Cardiac septum (tissue), 1 donor: Measurements from ENCODE around the gene UNC119B. TPM values are rescaled to one million over a fixed set of nuclear protein-coding genes. Genes with fewer than 3 reads are reported as not detected.
A peak's percentile ranks its signal among the peaks of the same experiment; 100 is the strongest.

ENCODE experiments used
- DNase-seq: peaks from one replicate; pipeline ENCODE4 v3.0.0-alpha.2; 2020; ENCODE audit warnings: low spot score
- intact Hi-C: fragments of 100-400 bp; cut with DNase I; formaldehyde crosslinking; loops from one replicate; pipeline ENCODE4 v1.14.0; 2022
- total RNA-seq: library from RNA; stranded (reverse); fragmentation: NEBNext Ultra II Directional; extraction: Animal tissue kit (Norgen Biotek cat#: 25700); gene quantifications from one replicate; pipeline ENCODE4 v1.2.1, GENCODE V29; 2021
- donor health status: DM: no; HTN: no; CAD: no.

UNC119B gene
- total RNA-seq, 1 donor from 2014 or later, result 10.9 TPM

DNA sequence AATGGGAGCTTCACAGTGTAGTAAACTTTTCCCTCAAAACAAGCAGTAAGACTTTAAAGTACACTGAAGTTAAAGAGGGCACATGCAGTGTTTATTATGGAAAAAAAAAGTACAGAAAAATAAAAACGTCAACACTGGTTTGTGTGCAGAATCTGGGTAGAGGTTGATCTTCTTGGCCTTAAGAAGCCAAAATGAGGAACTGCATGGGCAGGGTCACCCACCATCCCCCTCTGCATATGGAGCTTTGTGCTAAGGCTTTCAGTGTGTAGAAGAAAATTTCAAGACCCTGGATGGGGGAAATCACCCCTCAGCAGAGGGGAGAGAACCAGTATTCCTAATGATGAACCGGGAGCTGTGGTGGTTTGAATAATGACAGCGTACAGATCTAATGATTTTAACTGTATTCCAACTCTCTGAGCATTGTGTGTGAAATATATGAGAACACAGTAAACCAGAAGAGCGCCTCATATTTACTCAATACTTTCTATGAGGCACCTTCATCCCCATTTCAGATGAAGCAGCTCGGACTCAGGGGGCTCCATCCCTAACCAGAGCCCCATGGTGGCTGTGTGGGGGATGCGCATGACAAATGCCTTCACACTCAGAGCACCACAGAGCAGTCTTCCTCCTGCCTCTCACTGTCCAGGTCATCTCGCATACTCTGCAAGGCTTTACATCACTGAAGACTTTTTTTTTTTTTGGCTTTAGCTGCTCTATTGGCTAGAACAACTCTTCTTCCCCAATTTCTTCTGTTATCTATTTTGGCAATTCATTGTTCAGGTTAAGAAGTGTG, 48.7 kb downstream of the UNC119B start:
- intact Hi-C loops, result no loop called here
- peak; percentile 12 for DNase-seq

DNA sequence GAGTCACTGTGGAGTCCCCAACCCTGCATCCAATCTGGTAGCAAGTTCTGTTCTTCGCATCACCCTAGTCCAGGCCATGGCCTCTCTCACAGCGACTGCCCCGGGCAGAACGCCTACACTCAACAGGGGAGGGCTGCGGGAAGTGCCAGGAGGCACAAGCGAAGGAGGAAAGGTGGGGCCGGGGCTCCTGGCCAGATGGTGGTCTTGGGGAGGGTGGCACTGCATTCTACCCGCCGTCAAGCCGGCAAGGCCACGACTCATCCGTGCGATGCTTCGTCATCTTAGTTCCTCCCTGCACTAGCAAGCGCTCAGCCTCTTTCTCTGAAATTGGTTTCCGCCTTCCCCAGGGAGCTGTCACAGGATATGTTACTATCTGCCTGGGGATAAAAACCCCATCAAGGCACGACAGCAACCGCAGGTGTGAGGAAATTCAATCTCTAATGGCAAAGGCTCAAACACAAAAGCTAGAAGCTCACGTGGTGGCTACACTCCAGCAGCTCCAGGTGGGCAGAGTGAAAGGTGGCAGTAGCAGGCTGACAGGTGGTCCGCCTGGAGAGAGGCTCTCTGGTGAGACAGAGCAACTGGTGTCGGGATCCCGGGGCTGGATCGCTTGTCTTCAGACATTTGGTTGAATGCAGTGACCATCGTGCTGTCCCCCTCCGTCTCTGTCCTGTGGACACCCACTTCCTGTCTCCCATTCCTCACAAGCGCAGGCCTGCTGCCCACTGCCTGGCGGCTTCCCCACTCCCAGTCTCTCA, 49.5 kb downstream of the UNC119B start:
- intact Hi-C loops, result no loop called here
- DNase-seq, result peak; percentile 64

GRCh38 chr12:120760349-120761254, 50.3 kb downstream of the UNC119B start:
- intact Hi-C loops, result no loop called here
- DNase-seq, result peak; percentile 47

DNA sequence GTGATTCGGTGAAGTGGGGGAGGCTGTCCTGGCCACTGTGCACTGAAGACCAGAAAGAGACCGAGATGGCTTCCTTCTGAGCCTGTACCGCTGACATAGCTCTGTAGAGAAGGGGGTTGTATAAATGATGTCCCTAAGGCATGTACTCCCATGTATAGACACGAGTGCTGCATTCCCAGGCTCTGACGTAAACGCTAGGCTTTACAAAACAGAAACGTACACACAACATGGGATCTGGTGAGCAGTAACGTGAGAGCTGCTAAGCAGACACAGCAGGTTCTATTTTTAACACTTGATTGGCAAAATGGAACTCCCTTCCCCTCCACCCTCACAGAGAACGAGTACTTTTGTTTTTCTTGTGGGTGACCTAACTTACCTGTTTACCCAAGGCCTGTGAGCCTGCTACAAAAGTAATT, 51.3 kb downstream of the UNC119B start:
- intact Hi-C loops, result no loop called here
- DNase-seq, result peak; percentile 69

DNA sequence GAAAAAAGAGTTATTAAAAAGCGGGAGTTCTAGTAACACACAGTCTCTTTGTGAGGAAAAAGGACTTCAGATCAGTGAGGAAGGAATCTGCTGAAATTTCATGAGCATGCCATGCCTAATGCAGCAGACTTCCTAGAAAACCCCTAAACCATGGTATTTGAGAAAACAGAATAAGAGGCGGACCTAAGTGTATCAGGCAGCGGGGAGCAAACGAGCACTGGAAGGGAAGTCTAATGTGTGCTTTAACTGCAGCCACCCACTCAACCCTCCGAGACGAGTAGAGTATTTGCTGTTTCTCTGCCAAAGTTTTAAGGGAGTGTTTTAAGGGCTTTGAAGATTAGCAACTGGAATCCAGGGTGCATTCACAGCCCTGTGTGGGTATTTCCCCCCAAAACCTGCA, 51.8 kb downstream of the UNC119B start:
- intact Hi-C loops, result no loop called here
- DNase-seq, result peak; percentile 20

DNA sequence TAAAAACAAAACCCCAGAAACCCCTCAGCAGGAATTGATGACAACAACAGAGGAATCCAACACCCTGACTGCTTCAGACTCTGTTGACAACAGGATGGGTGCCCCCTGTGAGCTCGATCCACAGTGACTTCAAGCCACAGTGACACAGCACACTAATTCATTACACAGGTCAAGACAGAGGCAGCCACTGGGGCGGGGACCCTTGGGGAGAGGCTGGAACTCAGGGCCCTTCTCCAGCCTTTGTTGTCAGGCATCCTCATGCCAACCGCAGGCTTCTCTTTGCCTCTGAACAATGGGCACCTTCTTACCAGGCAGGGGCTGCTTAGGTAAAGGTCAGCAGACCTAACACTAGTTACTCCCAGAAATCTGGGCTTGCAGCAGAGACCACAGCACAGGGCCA, 53.0 kb downstream of the UNC119B start:
- DNase-seq, result peak; percentile 29
- intact Hi-C loops, result no loop called here

- DNase-seq, result peak; percentile 59
- intact Hi-C loops, result no loop called here
Measured at GRCh38 chr12:120764816-120765215, 54.6 kb downstream of the UNC119B start.

DNA sequence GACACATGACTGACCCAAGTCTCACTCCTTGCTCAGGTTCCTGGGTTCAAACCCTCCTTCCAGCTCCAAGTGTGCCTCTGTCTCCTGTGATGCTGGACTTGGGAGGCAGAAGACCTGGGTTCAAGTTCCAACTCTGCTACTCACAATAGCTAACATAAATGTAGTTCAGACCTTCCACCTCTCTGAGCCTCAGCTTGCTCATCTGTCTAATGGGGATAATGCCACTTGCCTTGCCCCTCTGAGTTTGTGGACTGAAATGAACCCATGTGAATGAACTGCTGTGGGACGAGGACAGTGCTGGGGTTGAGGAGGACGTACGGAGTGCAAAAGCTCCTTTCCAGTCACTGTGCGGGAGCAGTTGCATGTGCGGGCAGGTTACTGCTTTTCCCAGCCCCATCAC, 56.3 kb downstream of the UNC119B start:
- no peak for DNase-seq
- intact Hi-C loops, result no loop called here

DNA sequence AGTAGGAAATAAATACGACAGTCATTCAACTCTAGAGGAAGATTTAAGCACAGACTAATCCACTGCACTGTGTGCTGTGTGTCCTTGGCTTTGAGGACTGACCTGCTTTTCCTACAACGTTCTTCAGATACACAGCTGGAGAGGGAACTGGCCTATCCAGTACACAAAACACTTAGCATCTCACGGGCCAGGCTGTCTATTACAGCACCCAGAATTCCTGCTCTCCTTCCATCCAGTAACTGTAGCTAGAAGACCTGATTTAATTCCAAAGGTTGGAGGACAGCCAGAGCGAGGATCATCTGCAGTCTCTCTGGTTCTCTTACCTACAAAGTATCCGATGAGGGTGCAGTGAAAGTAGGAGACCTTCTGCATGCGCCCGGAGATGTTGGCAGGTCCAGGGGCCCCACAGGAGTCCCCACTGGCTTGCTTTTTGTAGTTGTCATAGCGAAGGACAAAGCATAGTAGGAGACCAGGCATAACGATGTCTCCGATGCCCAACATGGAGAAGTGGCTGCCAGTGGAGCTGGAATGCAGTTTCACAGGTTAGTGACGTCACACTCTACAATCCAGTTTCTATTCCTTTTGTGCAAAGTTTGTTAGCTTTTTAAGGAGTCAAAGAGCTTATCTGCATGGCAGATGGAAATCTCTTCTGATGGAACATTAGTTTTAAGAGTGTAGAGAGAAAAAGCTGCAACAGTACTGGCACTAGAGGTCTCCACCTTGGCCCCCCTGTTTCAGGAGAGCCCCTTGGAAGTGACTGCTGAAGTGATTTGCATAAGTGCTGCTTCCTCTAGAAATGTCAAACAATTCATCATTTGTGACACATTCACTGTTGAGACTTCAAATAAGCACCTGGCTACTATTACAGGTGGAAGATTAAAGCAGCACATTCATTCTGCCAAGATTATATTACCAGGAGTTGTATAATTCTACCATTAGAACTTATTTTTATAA, 57.1 kb downstream of the UNC119B start:
- DNase-seq, result peak; percentile 19
- intact Hi-C loops, result no loop called here

- DNase-seq, result no peak
Measured at GRCh38 chr12:120771097-120771496, 60.8 kb downstream of the UNC119B start.

More at GRCh38 chr12:120771097-120771496, 60.8 kb downstream of the UNC119B start:
- intact Hi-C loops, result no loop called here

Other genes with a start within 250 kb of the UNC119B start
- gene SRSF9, start 240.7 kb upstream of the UNC119B start, total RNA-seq, result 38.6 TPM
- 243 TPM for gene DYNLL1, start 214.3 kb upstream of the UNC119B start, total RNA-seq
- gene COQ5, start 181.3 kb upstream of the UNC119B start, total RNA-seq, result 31.8 TPM
- 249 TPM for gene RNF10, start 176.1 kb upstream of the UNC119B start, total RNA-seq
- 36.5 TPM for gene POP5, start 129.1 kb upstream of the UNC119B start, total RNA-seq
- gene CABP1, start 69.8 kb upstream of the UNC119B start, total RNA-seq, result 2.8 TPM
- 103 TPM for gene MLEC, start 23.3 kb upstream of the UNC119B start, total RNA-seq
- gene ACADS, start 15.4 kb downstream of the UNC119B start, total RNA-seq, result 58.4 TPM
- 32.2 TPM for gene SPPL3, start 193.9 kb downstream of the UNC119B start, total RNA-seq